GM12878 (cell line): ENCODE results near the gene PJA1. TPM values are rescaled to one million over a fixed set of nuclear protein-coding genes. Genes with fewer than 3 reads are reported as not detected.

ENCODE experiments used
- ATAC-seq: fragments of 200-7000 bp; cut with Tn5 transposase; 3 replicates; pipeline ENCODE4 v1.9.1; 2020; ENCODE audit warnings: mild to moderate bottlenecking, moderate library complexity
- BruUV-seq: library from RNA; stranded (reverse); fragments of 400-500 nt; replicated peaks from 2 replicates; lab custom pipeline; 2021; lab: Mats Ljungman, UMichigan
- CTCF ChIA-PET: fragments of 300-600 bp; sonication (Branson Sonifier 250); formaldehyde crosslinking; extraction: SDS; loops from one replicate; lab custom pipeline; 2021; ENCODE audit warnings: inconsistent platforms; lab: Yijun Ruan, JAX
- POLR2A ChIA-PET: fragments of 350-600 bp; formaldehyde crosslinking; extraction: SDS; loops from one replicate; lab custom pipeline; 2021; ENCODE audit warnings: inconsistent platforms; lab: Charles Lee
- RAD21 ChIA-PET: fragments of 300-600 bp; sonication (Branson Sonifier 250); formaldehyde crosslinking; loops from one replicate; lab custom pipeline; 2023; ENCODE audit warnings: antibody characterized with exemption; ENCODE audit not compliant: unreplicated experiment; lab: Charles Lee
- SMC1A ChIA-PET: fragments of 300-600 bp; sonication (Branson Sonifier 250); formaldehyde crosslinking; loops from one replicate; lab custom pipeline; 2023; ENCODE audit not compliant: unreplicated experiment, uncharacterized antibody; lab: Charles Lee
- DNase-seq: peaks from one replicate; pipeline ENCODE4 v3.0.0-alpha.2; 2011; ENCODE audit warnings: low read depth, low spot score
- FAIRE-seq: peaks from 3 replicates; lab custom pipeline; 2011; peaks lifted over from hg19 to GRCh38; lab: Jason Lieb, UNC
- H2AFZ ChIP-seq: 2 replicates; pipeline ENCODE4 v1.6.0; 2011; ENCODE audit warnings: low read depth, low read length, control low read depth; ENCODE audit not compliant: control insufficient read depth
- H3K27ac ChIP-seq: 2 replicates; pipeline ENCODE4 v1.5.1; 2011; ENCODE audit warnings: control low read depth; ENCODE audit not compliant: control insufficient read depth, insufficient read depth
- H3K27me3 ChIP-seq, 2 experiments: replicated peaks in 1 of 2; 2 replicates each; pipeline versions ENCODE4 v1.6.0 to v1.6.1; 2011; ENCODE audit warnings: low read length in 1 of 2; ENCODE audit not compliant: control insufficient read depth in 2 of 2, insufficient read depth in 2 of 2
- H3K36me3 ChIP-seq, 2 experiments: 2 replicates each; pipeline ENCODE4 v1.5.1; 2011; ENCODE audit warnings: low read length in 1 of 2; ENCODE audit not compliant: control insufficient read depth in 2 of 2, insufficient read depth in 2 of 2
- H3K4me1 ChIP-seq: 2 replicates; pipeline ENCODE4 v1.6.1; 2011; ENCODE audit warnings: mild to moderate bottlenecking, low read length, moderate library complexity, mixed read lengths; ENCODE audit not compliant: control insufficient read depth, insufficient read depth
- H3K4me2 ChIP-seq: 2 replicates; pipeline ENCODE4 v1.6.0; 2011; ENCODE audit warnings: control low read depth; ENCODE audit not compliant: control insufficient read depth, insufficient read depth
- H3K4me3 ChIP-seq: fragments of 200-600 bp; sonication (generic); 2 replicates; pipeline ENCODE4 v1.5.1; 2016
- H3K79me2 ChIP-seq: 2 replicates; pipeline ENCODE4 v1.6.0; 2011; ENCODE audit warnings: low read length; ENCODE audit not compliant: control insufficient read depth, insufficient read depth
- H3K9ac ChIP-seq: 2 replicates; pipeline ENCODE4 v1.8.0; 2011; ENCODE audit warnings: low read length, control low read depth, mixed read lengths; ENCODE audit not compliant: control insufficient read depth, insufficient read depth
- H3K9me3 ChIP-seq: replicated peaks from 3 replicates; pipeline ENCODE4 v1.5.1; 2011; ENCODE audit warnings: mild to moderate bottlenecking, low read length; ENCODE audit not compliant: control insufficient read depth, insufficient read depth
- H4K20me1 ChIP-seq: 2 replicates; pipeline ENCODE4 v1.6.0; 2011; ENCODE audit not compliant: control insufficient read depth, insufficient read depth
- BACH1 ChIP-seq: fragments of 450-650 bp; IDR thresholded peaks from 2 replicates; pipeline ENCODE4 v1.6.1; 2017; ENCODE audit warnings: mild to moderate bottlenecking, borderline replicate concordance
- CTCF ChIP-seq, 3 experiments: IDR thresholded peaks in 2 of 3; conservative IDR thresholded peaks in 1 of 3; 2 replicates each; pipeline ENCODE4 v1.5.1; 2011; ENCODE audit warnings: low read depth in 3 of 3, low read length in 3 of 3, mild to moderate bottlenecking in 3 of 3, control low read depth in 2 of 3, moderate library complexity in 2 of 3, inconsistent platforms in 1 of 3, mixed read lengths in 1 of 3; ENCODE audit not compliant: control insufficient read depth in 2 of 3, insufficient read depth in 1 of 3; ENCODE audit errors: extremely low read depth in 1 of 3
- GATAD2B ChIP-seq: fragments of 450-650 bp; conservative IDR thresholded peaks from 2 replicates; pipeline ENCODE4 v1.6.1; 2017; ENCODE audit warnings: low read depth, mild to moderate bottlenecking, moderate library complexity
- RAD21 ChIP-seq: IDR thresholded peaks from 2 replicates; pipeline ENCODE4 v1.6.1; 2011; ENCODE audit warnings: mild to moderate bottlenecking, low read depth, low read length, moderate library complexity; ENCODE audit not compliant: insufficient read depth
- WRNIP1 ChIP-seq: IDR thresholded peaks from 2 replicates; pipeline ENCODE4 v1.6.1; 2011; ENCODE audit warnings: low read depth, low read length, improper control_type of control experiment, borderline replicate concordance
- WGBS: methylation state at CpG from one replicate; pipeline ENCODE4 v1.1.6; 2016; ENCODE audit warnings: low lambda C conversion rate; ENCODE audit not compliant: insufficient replicate concordance, insufficient coverage; ENCODE audit errors: missing lambda C conversion rate; 5-methylcytosine and 5-hydroxymethylcytosine counted together
- in situ Hi-C: fragments of 300-500 bp; cut with MboI; formaldehyde crosslinking; loops from 9 replicates; pipeline ENCODE4 v1.14.3; 2018; ENCODE audit warnings: mixed read lengths
- intact Hi-C: fragments of 100-400 bp; cut with micrococcal nuclease; formaldehyde crosslinking; loops from one replicate; pipeline ENCODE4 v1.14.2; 2022; ENCODE audit not compliant: unreplicated experiment
- polyA plus RNA-seq, 11 experiments: library from polyadenylated mRNA; depleted of rRNA in 4 of 11; unstranded in 6 of 11; stranded (reverse) in 5 of 11; fragments of >200 nt; fragmentation: Nextera tagmentation in 4 of 11; fragmentation: Illumina TruSeq in 1 of 11; extraction: Ambion mirVana in 4 of 11; extraction: Trizol in 1 of 11; gene quantifications; 1 replicate in 1 of 11; 2 replicates in 10 of 11; pipeline versions ENCODE4 v1.2.1 to v1.2.3, GENCODE V29; 2011 to 2016; ENCODE audit warnings: inconsistent platforms in 2 of 11, missing spikeins in 2 of 11, low read depth in 1 of 11
- total RNA-seq, 4 experiments: library from RNA; depleted of rRNA in 3 of 4; stranded (reverse); fragments of >200 nt in 3 of 4; fragmentation: Illumina TruSeq in 1 of 4; extraction: Trizol in 1 of 4; gene quantifications; 2 replicates each; pipeline versions ENCODE4 v1.2.1 to v1.2.3, GENCODE V29; 2013 to 2021

PJA1 gene
- total and polyA plus RNA-seq, 10 of the 15 experiments (the other 5 are each of a cell fraction or from before 2014, with no cell fraction given) = 5.2 to 19.5 (median 10.8) TPM

GRCh38 chrX:69133921-69134542, 31.2 kb downstream of the PJA1 start:
- intact Hi-C loops = no loop called here
- in situ Hi-C loops = no loop called here
- Histone ChIP-seq H3K9ac (no peak overlapping the region), H4K20me1 (no peaks in the 10 kb centered on the region), H3K79me2 (no peaks in the 10 kb centered on the region), H3K4me3 (no peak overlapping the region), H3K27ac (no peak overlapping the region), H3K4me2 (no peak overlapping the region), H3K4me1 (no peaks in the 10 kb centered on the region), H3K36me3 (no peaks in the 10 kb centered on the region), H3K9me3 (no peaks in the 10 kb centered on the region), H2AFZ (no peak overlapping the region)
- ATAC-seq (peak; percentile 56), DNase-seq (no peak), FAIRE-seq (no peak)
- no TSS peak for BruUV-seq
- RAD21 ChIA-PET = no interaction called here
- SMC1A ChIA-PET = no interaction called here
- CTCF ChIA-PET = no interaction called here
- TF ChIP-seq CTCF (IDR thresholded peaks at IDR 0.05 in 2 of 3, conservative IDR thresholded peaks at IDR 0.05 in 1 of 3; ENCODE audit: control insufficient read depth in 2 of 3, extremely low read depth in 1 of 3, insufficient read depth in 1 of 3, low read depth in 3 of 3, low read length in 3 of 3) = peak; percentile 11 to 25 (median 23); a peak in 4 of 6 replicates
- no peak for TF ChIP-seq BACH1
- TF ChIP-seq WRNIP1 = no peak
- peak; percentile 18; the same call in 1 of the 2 replicates for TF ChIP-seq RAD21
- TF ChIP-seq GATAD2B = no peak
- TF ChIP-seq, all 136 proteins: peak for 2
- H3K27me3 ChIP-seq = peaks cover 1 to 2% of the 10 kb centered on the region in 2 experiments; a peak in 2 of 4 replicates
- POLR2A ChIA-PET = no interaction called here
- WGBS = 26% methylated on average over 6 of the region's 6 CpGs
